Fibroblast of skin of back (primary cell): Measurements from ENCODE around the gene ANKS1A.
A peak's percentile ranks its signal among the peaks of the same experiment; 100 is the strongest.
"Not testable (repeated sequence)": the region's sequence is repeated elsewhere in the genome, so short reads cannot be mapped to it uniquely, and the experiment has no call there.

Experiments used
- DNase-seq: peaks from one replicate; pipeline ENCODE4 v3.0.0-alpha.2; 2013

Gene ANKS1A

GRCh38 chr6:34961082-34961481, 72.0 kb downstream of the ANKS1A start:
- DNase-seq = no peak

GRCh38 chr6:34961574-34961973, 72.5 kb downstream of the ANKS1A start:
- DNase-seq = no peak

GRCh38 chr6:34964564-34964963, 75.5 kb downstream of the ANKS1A start:
- no peak for DNase-seq

- DNase-seq = no peak
These were observed 78.4 kb downstream of the ANKS1A start for GRCh38 chr6:34967461-34967860.

GRCh38 chr6:34969662-34970265, 80.7 kb downstream of the ANKS1A start:
- no peak for DNase-seq

GRCh38 chr6:34970488-34970887, 81.4 kb downstream of the ANKS1A start:
- DNase-seq = peak; percentile 19

- peak; percentile 25 for DNase-seq
These were observed 81.9 kb downstream of the ANKS1A start for GRCh38 chr6:34970957-34971356.

- no peak for DNase-seq
These were observed 84.6 kb downstream of the ANKS1A start for GRCh38 chr6:34973547-34974248.

- no peak for DNase-seq
These were observed 85.2 kb downstream of the ANKS1A start for GRCh38 chr6:34974249-34974642.

GRCh38 chr6:34976239-34976638, 87.2 kb downstream of the ANKS1A start:
- DNase-seq = no peak

- DNase-seq = no peak
These were observed 90.2 kb downstream of the ANKS1A start for GRCh38 chr6:34979218-34979617.

GRCh38 chr6:34979994-34980393, 90.9 kb downstream of the ANKS1A start:
- DNase-seq = no peak

- no peak for DNase-seq
These were observed 92.3 kb downstream of the ANKS1A start for GRCh38 chr6:34981366-34981765.

- peak; percentile 73 for DNase-seq
These were observed 92.9 kb downstream of the ANKS1A start for GRCh38 chr6:34981951-34982350.

- peak; percentile 53 for DNase-seq
These were observed 93.4 kb downstream of the ANKS1A start for GRCh38 chr6:34982424-34982852.

- no peak for DNase-seq
These were observed 95.4 kb downstream of the ANKS1A start for GRCh38 chr6:34984416-34984815.

- no peak for DNase-seq
These were observed 96.2 kb downstream of the ANKS1A start for GRCh38 chr6:34985236-34985635.

- DNase-seq = peak; percentile 73
These were observed 97.8 kb downstream of the ANKS1A start for GRCh38 chr6:34986845-34987246.

GRCh38 chr6:34987506-34987905, 98.5 kb downstream of the ANKS1A start:
- no peak for DNase-seq

- DNase-seq = peak; percentile 24
These were observed 102.0 kb downstream of the ANKS1A start for GRCh38 chr6:34990971-34991560.

- no peak for DNase-seq
These were observed 103.3 kb downstream of the ANKS1A start for GRCh38 chr6:34992376-34992775.

- DNase-seq = no peak
These were observed 104.2 kb downstream of the ANKS1A start for GRCh38 chr6:34993213-34993612.

- no peak for DNase-seq
These were observed 105.6 kb downstream of the ANKS1A start for GRCh38 chr6:34994693-34995092.

- not testable (repeated sequence) for DNase-seq
These were observed 109.4 kb downstream of the ANKS1A start for GRCh38 chr6:34998417-34998816.
